ENCODE measurements around the gene ANKRD52. TPM values are rescaled to one million over a fixed set of nuclear protein-coding genes. Genes with fewer than 3 reads are reported as not detected.
"Not testable (repeated sequence)": the region's sequence is repeated elsewhere in the genome, so short reads cannot be mapped to it uniquely, and the experiment has no call there.

ANKRD52 gene
- total and polyA plus RNA-seq, 10 of the 15 experiments (the other 5 are each of a cell fraction or from before 2014, with no cell fraction given): 0.90 to 55.3 (median 16.1) TPM

GRCh38 chr12:56286044-56286830 is 28.1 kb upstream of the ANKRD52 start (continued):
- TF ChIP-seq MLLT1 (IDR thresholded peaks at IDR 0.05): no peak

- H3K4me1 ChIP-seq (ENCODE audit: control insufficient read depth, insufficient read depth, low read length); intact Hi-C loops (cut with micrococcal nuclease; ENCODE audit: unreplicated experiment); H3K27ac ChIP-seq (ENCODE audit: control insufficient read depth, insufficient read depth); H3K4me3 ChIP-seq; H3K9ac ChIP-seq (ENCODE audit: control insufficient read depth, insufficient read depth, low read length); H3K27me3 ChIP-seq (replicated peaks in 1 of 2; ENCODE audit: control insufficient read depth in 2 of 2, insufficient read depth in 2 of 2, low read length in 1 of 2); H3K4me2 ChIP-seq (ENCODE audit: control insufficient read depth, insufficient read depth); H4K20me1 ChIP-seq (ENCODE audit: control insufficient read depth, insufficient read depth); H3K9me3 ChIP-seq (replicated peaks; ENCODE audit: control insufficient read depth, insufficient read depth, low read length); FAIRE-seq; H3K79me2 ChIP-seq (ENCODE audit: control insufficient read depth, insufficient read depth, low read length); ATAC-seq; H2AFZ ChIP-seq (ENCODE audit: control insufficient read depth, low read depth, low read length); DNase-seq (ENCODE audit: low read depth, low spot score); in situ Hi-C loops (cut with MboI); BruUV-seq (replicated peaks): not testable (repeated sequence)
- WGBS (ENCODE audit: insufficient coverage, insufficient replicate concordance, low lambda C conversion rate, missing lambda C conversion rate): 67% methylated on average over 3 of the region's 5 CpGs
- H3K36me3 ChIP-seq (ENCODE audit: control insufficient read depth in 2 of 2, insufficient read depth in 2 of 2, low read length in 1 of 2): peaks cover 7 to 24% of the 10 kb centered on the region in 2 experiments
- ChIA-PET CTCF (interaction anchor here (0.6 kb wide), 1 partner anchor 1302 kb away, joined by 4 read pairs; no protein-coding TSS in a partner anchor), RAD21 (ENCODE audit: unreplicated experiment) (interaction anchor here (1.6 kb wide), 1 partner anchor 179 kb away, joined by 4 read pairs; no protein-coding TSS in a partner anchor), SMC1A (ENCODE audit: uncharacterized antibody, unreplicated experiment) (interaction anchor here (0.6 to 1.5 kb wide), 3 partner anchors 15 to 1414 kb away, joined by 3 to 6 read pairs (median 4); no protein-coding TSS in a partner anchor), POLR2A (interaction anchor here (0.7 to 1.4 kb wide), 2 partner anchors 14 to 18 kb away, joined by 3 to 4 read pairs; no protein-coding TSS in a partner anchor)
Measured at GRCh38 chr12:56284263-56284662, 26.1 kb upstream of the ANKRD52 start.

- CTCF ChIA-PET: no interaction called here
- ATAC-seq: no peak
- in situ Hi-C loops (cut with MboI): no loop called here
- H2AFZ ChIP-seq (ENCODE audit: control insufficient read depth, low read depth, low read length): no peak overlapping the region
- H3K79me2 ChIP-seq (ENCODE audit: control insufficient read depth, insufficient read depth, low read length): no peaks in the 10 kb centered on the region; the same call in 1 of the 2 replicates
- no peaks in the 10 kb centered on the region for H3K4me1 ChIP-seq (ENCODE audit: control insufficient read depth, insufficient read depth, low read length)
- H3K36me3 ChIP-seq (ENCODE audit: control insufficient read depth in 2 of 2, insufficient read depth in 2 of 2, low read length in 1 of 2): peaks cover 6 to 29% of the 10 kb centered on the region in 2 experiments
- RAD21 ChIA-PET (ENCODE audit: unreplicated experiment): no interaction called here
- SMC1A ChIA-PET (ENCODE audit: uncharacterized antibody, unreplicated experiment): interaction anchor here (0.6 to 0.9 kb wide), 2 partner anchors 13 to 126 kb away, joined by 3 to 4 read pairs; no protein-coding TSS in a partner anchor
- DNase-seq (ENCODE audit: low read depth, low spot score): no peak
- POLR2A ChIA-PET: no interaction called here
- intact Hi-C loops (cut with micrococcal nuclease; ENCODE audit: unreplicated experiment): no loop called here
- H3K4me2 ChIP-seq (ENCODE audit: control insufficient read depth, insufficient read depth): no peak overlapping the region
- no peak overlapping the region for H3K4me3 ChIP-seq
- no peaks in the 10 kb centered on the region for H3K9me3 ChIP-seq (replicated peaks; ENCODE audit: control insufficient read depth, insufficient read depth, low read length)
- H3K9ac ChIP-seq (ENCODE audit: control insufficient read depth, insufficient read depth, low read length): no peak overlapping the region
- H3K27ac ChIP-seq (ENCODE audit: control insufficient read depth, insufficient read depth): no peak overlapping the region
- H4K20me1 ChIP-seq (ENCODE audit: control insufficient read depth, insufficient read depth): no peaks in the 10 kb centered on the region
- H3K27me3 ChIP-seq (replicated peaks in 1 of 2; ENCODE audit: control insufficient read depth in 2 of 2, insufficient read depth in 2 of 2, low read length in 1 of 2): no peaks in the 10 kb centered on the region
- WGBS (ENCODE audit: insufficient coverage, insufficient replicate concordance, low lambda C conversion rate, missing lambda C conversion rate): 95% methylated on average over 2 of the region's 2 CpGs
- peak; percentile 52 for FAIRE-seq
- no TSS peak for BruUV-seq (replicated peaks)
- no peak for TF ChIP-seq NFYA (IDR thresholded peaks at IDR 0.05; ENCODE audit: borderline replicate concordance, low read depth, low read length)
- no peak for TF ChIP-seq ZZZ3 (IDR thresholded peaks at IDR 0.05; ENCODE audit: control insufficient read depth, insufficient read length, low read depth)
- TF ChIP-seq CUX1 (IDR thresholded peaks at IDR 0.05; ENCODE audit: insufficient replicate concordance, low read depth, low read length): no peak
- TF ChIP-seq NFXL1 (IDR thresholded peaks at IDR 0.05; ENCODE audit: borderline replicate concordance): no peak
- TF ChIP-seq JUND (IDR thresholded peaks at IDR 0.05; ENCODE audit: low read depth, low read length): no peak
Measured at GRCh38 chr12:56282579-56282978, 24.4 kb upstream of the ANKRD52 start.

Data from GM12878 (cell line).